Measurements from ENCODE around the gene ARCN1. TPM values are rescaled to one million over a fixed set of nuclear protein-coding genes. Genes with fewer than 3 reads are reported as not detected.

Gene ARCN1
- total RNA-seq, 1 experiment from 2014 or later: 34.4 TPM

- Histone ChIP-seq H3K36me3 (ENCODE audit: insufficient read depth, low read length) (no peaks in the 10 kb centered on the region), H3K79me2 (ENCODE audit: low read length) (no peaks in the 10 kb centered on the region), H3K9ac (ENCODE audit: low read length) (no peak overlapping the region), H4K20me1 (ENCODE audit: insufficient read depth, low read depth, low read length) (no peaks in the 10 kb centered on the region), H3K4me3 (ENCODE audit: low read length) (no peak overlapping the region), H3K27ac (ENCODE audit: low read length) (no peak overlapping the region), H3K4me2 (ENCODE audit: low read depth, low read length, poor library complexity, severe bottlenecking) (no peak overlapping the region), H3K9me3 (ENCODE audit: low read length) (no peaks in the 10 kb centered on the region), H3K9me2 (replicated peaks; ENCODE audit: insufficient read depth, low read length) (no peaks in the 10 kb centered on the region), H3K4me1 (ENCODE audit: low read length) (no peaks in the 10 kb centered on the region), H3K27me3 (ENCODE audit: low read length) (no peaks in the 10 kb centered on the region), H2AFZ (ENCODE audit: low read length) (no peak overlapping the region)
- no peak for DNase-seq
Measured at GRCh38 chr11:118631142-118631909, 59.1 kb downstream of the ARCN1 start.

- H3K27ac ChIP-seq (ENCODE audit: low read length): no peak overlapping the region
- no peaks in the 10 kb centered on the region for H3K4me1 ChIP-seq (ENCODE audit: low read length)
- no peak for DNase-seq
- H2AFZ ChIP-seq (ENCODE audit: low read length): no peak overlapping the region
- H3K9ac ChIP-seq (ENCODE audit: low read length): no peak overlapping the region
- no peak overlapping the region for H3K4me2 ChIP-seq (ENCODE audit: low read depth, low read length, poor library complexity, severe bottlenecking)
- H3K9me2 ChIP-seq (replicated peaks; ENCODE audit: insufficient read depth, low read length): no peaks in the 10 kb centered on the region
- no peaks in the 10 kb centered on the region for H4K20me1 ChIP-seq (ENCODE audit: insufficient read depth, low read depth, low read length)
- no peak overlapping the region for H3K4me3 ChIP-seq (ENCODE audit: low read length)
- H3K27me3 ChIP-seq (ENCODE audit: low read length): no peaks in the 10 kb centered on the region
- no peaks in the 10 kb centered on the region for H3K9me3 ChIP-seq (ENCODE audit: low read length)
- H3K79me2 ChIP-seq (ENCODE audit: low read length): no peaks in the 10 kb centered on the region
- no peaks in the 10 kb centered on the region for H3K36me3 ChIP-seq (ENCODE audit: insufficient read depth, low read length)
Measured at GRCh38 chr11:118632577-118633318, 60.5 kb downstream of the ARCN1 start.

- H2AFZ ChIP-seq (ENCODE audit: low read length): no peak overlapping the region
- H3K36me3 ChIP-seq (ENCODE audit: insufficient read depth, low read length): no peaks in the 10 kb centered on the region
- H3K9ac ChIP-seq (ENCODE audit: low read length): no peak overlapping the region
- no peaks in the 10 kb centered on the region for H3K9me3 ChIP-seq (ENCODE audit: low read length)
- H3K27ac ChIP-seq (ENCODE audit: low read length): no peak overlapping the region
- H3K9me2 ChIP-seq (replicated peaks; ENCODE audit: insufficient read depth, low read length): no peaks in the 10 kb centered on the region
- no peak for DNase-seq
- no peak overlapping the region for H3K4me3 ChIP-seq (ENCODE audit: low read length)
- H3K4me1 ChIP-seq (ENCODE audit: low read length): no peaks in the 10 kb centered on the region
- no peaks in the 10 kb centered on the region for H4K20me1 ChIP-seq (ENCODE audit: insufficient read depth, low read depth, low read length)
- no peaks in the 10 kb centered on the region for H3K79me2 ChIP-seq (ENCODE audit: low read length)
- no peak overlapping the region for H3K4me2 ChIP-seq (ENCODE audit: low read depth, low read length, poor library complexity, severe bottlenecking)
- no peaks in the 10 kb centered on the region for H3K27me3 ChIP-seq (ENCODE audit: low read length)
Measured at GRCh38 chr11:118633319-118633690, 61.1 kb downstream of the ARCN1 start.

- H3K9ac ChIP-seq (ENCODE audit: low read length): no peak overlapping the region
- H3K79me2 ChIP-seq (ENCODE audit: low read length): no peaks in the 10 kb centered on the region
- H3K9me3 ChIP-seq (ENCODE audit: low read length): no peaks in the 10 kb centered on the region
Measured at GRCh38 chr11:118633979-118634378, 61.8 kb downstream of the ARCN1 start.

GRCh38 chr11:118634431-118635236, 62.4 kb downstream of the ARCN1 start:
- Histone ChIP-seq H3K9me3 (ENCODE audit: low read length) (no peaks in the 10 kb centered on the region), H3K4me2 (ENCODE audit: low read depth, low read length, poor library complexity, severe bottlenecking) (no peak overlapping the region), H3K27ac (ENCODE audit: low read length) (no peak overlapping the region), H3K4me3 (ENCODE audit: low read length) (no peak overlapping the region), H2AFZ (ENCODE audit: low read length) (no peak overlapping the region), H3K4me1 (ENCODE audit: low read length) (no peaks in the 10 kb centered on the region), H3K9me2 (replicated peaks; ENCODE audit: insufficient read depth, low read length) (no peaks in the 10 kb centered on the region), H4K20me1 (ENCODE audit: insufficient read depth, low read depth, low read length) (no peaks in the 10 kb centered on the region), H3K79me2 (ENCODE audit: low read length) (no peaks in the 10 kb centered on the region), H3K27me3 (ENCODE audit: low read length) (no peaks in the 10 kb centered on the region), H3K9ac (ENCODE audit: low read length) (no peak overlapping the region), H3K36me3 (ENCODE audit: insufficient read depth, low read length) (no peaks in the 10 kb centered on the region)
- no peak for DNase-seq

More at GRCh38 chr11:118633979-118634378, 61.8 kb downstream of the ARCN1 start:
- no peak overlapping the region for H2AFZ ChIP-seq (ENCODE audit: low read length)
- no peak overlapping the region for H3K4me2 ChIP-seq (ENCODE audit: low read depth, low read length, poor library complexity, severe bottlenecking)
- no peaks in the 10 kb centered on the region for H4K20me1 ChIP-seq (ENCODE audit: insufficient read depth, low read depth, low read length)
- H3K4me3 ChIP-seq (ENCODE audit: low read length): no peak overlapping the region
- no peak for DNase-seq
- H3K36me3 ChIP-seq (ENCODE audit: insufficient read depth, low read length): no peaks in the 10 kb centered on the region
- H3K27me3 ChIP-seq (ENCODE audit: low read length): no peaks in the 10 kb centered on the region
- no peaks in the 10 kb centered on the region for H3K9me2 ChIP-seq (replicated peaks; ENCODE audit: insufficient read depth, low read length)
- no peaks in the 10 kb centered on the region for H3K4me1 ChIP-seq (ENCODE audit: low read length)
- no peak overlapping the region for H3K27ac ChIP-seq (ENCODE audit: low read length)

GRCh38 chr11:118635237-118635591, 63.0 kb downstream of the ARCN1 start:
- Histone ChIP-seq H3K36me3 (ENCODE audit: insufficient read depth, low read length) (no peaks in the 10 kb centered on the region), H3K9me2 (replicated peaks; ENCODE audit: insufficient read depth, low read length) (no peaks in the 10 kb centered on the region), H3K27ac (ENCODE audit: low read length) (no peak overlapping the region), H3K4me2 (ENCODE audit: low read depth, low read length, poor library complexity, severe bottlenecking) (no peak overlapping the region), H2AFZ (ENCODE audit: low read length) (no peak overlapping the region), H3K27me3 (ENCODE audit: low read length) (no peaks in the 10 kb centered on the region), H4K20me1 (ENCODE audit: insufficient read depth, low read depth, low read length) (no peaks in the 10 kb centered on the region), H3K79me2 (ENCODE audit: low read length) (no peaks in the 10 kb centered on the region), H3K9me3 (ENCODE audit: low read length) (no peaks in the 10 kb centered on the region), H3K4me3 (ENCODE audit: low read length) (no peak overlapping the region), H3K4me1 (ENCODE audit: low read length) (no peaks in the 10 kb centered on the region), H3K9ac (ENCODE audit: low read length) (no peak overlapping the region)
- DNase-seq: no peak

- no peaks in the 10 kb centered on the region for H3K79me2 ChIP-seq (ENCODE audit: low read length)
- no peak overlapping the region for H3K9ac ChIP-seq (ENCODE audit: low read length)
- no peak overlapping the region for H3K4me2 ChIP-seq (ENCODE audit: low read depth, low read length, poor library complexity, severe bottlenecking)
- no peaks in the 10 kb centered on the region for H3K27me3 ChIP-seq (ENCODE audit: low read length)
- H3K9me3 ChIP-seq (ENCODE audit: low read length): no peaks in the 10 kb centered on the region
- H4K20me1 ChIP-seq (ENCODE audit: insufficient read depth, low read depth, low read length): no peaks in the 10 kb centered on the region
- no peaks in the 10 kb centered on the region for H3K9me2 ChIP-seq (replicated peaks; ENCODE audit: insufficient read depth, low read length)
- no peak for DNase-seq
- no peak overlapping the region for H2AFZ ChIP-seq (ENCODE audit: low read length)
- H3K4me3 ChIP-seq (ENCODE audit: low read length): no peak overlapping the region
- H3K36me3 ChIP-seq (ENCODE audit: insufficient read depth, low read length): no peaks in the 10 kb centered on the region
- no peak overlapping the region for H3K27ac ChIP-seq (ENCODE audit: low read length)
- H3K4me1 ChIP-seq (ENCODE audit: low read length): no peaks in the 10 kb centered on the region
Measured at GRCh38 chr11:118635642-118636041, 63.4 kb downstream of the ARCN1 start.
